ENCODE measurements around the gene COL2A1. TPM values are rescaled to one million over a fixed set of nuclear protein-coding genes. Genes with fewer than 3 reads are reported as not detected.

The COL2A1 gene
- total RNA-seq, 1 experiment from 2014 or later: 0.50 TPM

DNA sequence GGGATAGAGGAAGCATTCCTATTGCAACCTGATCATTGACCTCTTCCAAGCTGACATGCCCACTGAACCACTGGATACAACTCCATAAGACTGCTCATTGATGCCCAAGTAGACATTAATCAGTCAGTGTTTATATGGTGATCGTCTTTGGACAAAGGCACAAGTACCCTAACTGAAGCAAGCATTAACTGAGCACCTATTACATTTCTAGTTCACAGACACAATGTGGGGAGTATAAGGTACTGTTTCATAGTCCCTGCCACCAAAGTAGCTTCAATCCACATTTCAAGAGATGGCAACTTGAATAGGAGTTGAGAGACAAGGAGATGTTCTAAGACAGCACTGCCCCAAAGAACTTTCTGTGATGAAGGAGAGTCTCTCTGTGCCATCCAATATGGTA, 10.9 kb upstream of the COL2A1 start:
- no peak for DNase-seq
- H3K36me3 Mint-ChIP-seq (ENCODE audit: insufficient read depth, unreplicated experiment): no peaks in the 10 kb centered on the region
- CTCF ChIA-PET: no interaction called here
- no peak overlapping the region for H3K27ac Mint-ChIP-seq (ENCODE audit: unreplicated experiment)
- H3K27me3 Mint-ChIP-seq (ENCODE audit: unreplicated experiment): peaks cover 86% of the 10 kb centered on the region
- TF ChIP-seq, protein P1, sequence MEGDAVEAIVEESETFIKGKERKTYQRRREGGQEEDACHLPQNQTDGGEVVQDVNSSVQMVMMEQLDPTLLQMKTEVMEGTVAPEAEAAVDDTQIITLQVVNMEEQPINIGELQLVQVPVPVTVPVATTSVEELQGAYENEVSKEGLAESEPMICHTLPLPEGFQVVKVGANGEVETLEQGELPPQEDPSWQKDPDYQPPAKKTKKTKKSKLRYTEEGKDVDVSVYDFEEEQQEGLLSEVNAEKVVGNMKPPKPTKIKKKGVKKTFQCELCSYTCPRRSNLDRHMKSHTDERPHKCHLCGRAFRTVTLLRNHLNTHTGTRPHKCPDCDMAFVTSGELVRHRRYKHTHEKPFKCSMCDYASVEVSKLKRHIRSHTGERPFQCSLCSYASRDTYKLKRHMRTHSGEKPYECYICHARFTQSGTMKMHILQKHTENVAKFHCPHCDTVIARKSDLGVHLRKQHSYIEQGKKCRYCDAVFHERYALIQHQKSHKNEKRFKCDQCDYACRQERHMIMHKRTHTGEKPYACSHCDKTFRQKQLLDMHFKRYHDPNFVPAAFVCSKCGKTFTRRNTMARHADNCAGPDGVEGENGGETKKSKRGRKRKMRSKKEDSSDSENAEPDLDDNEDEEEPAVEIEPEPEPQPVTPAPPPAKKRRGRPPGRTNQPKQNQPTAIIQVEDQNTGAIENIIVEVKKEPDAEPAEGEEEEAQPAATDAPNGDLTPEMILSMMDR (IDR thresholded peaks at IDR 0.05; ENCODE audit: unreplicated experiment): no peak
- no TSS peak for BruUV-seq (replicated peaks)
- no peak overlapping the region for H3K4me3 Mint-ChIP-seq (ENCODE audit: low read depth, unreplicated experiment)
- H3K4me1 Mint-ChIP-seq (ENCODE audit: low read depth, unreplicated experiment): no peaks in the 10 kb centered on the region
- H3K9me3 Mint-ChIP-seq (ENCODE audit: low read depth, unreplicated experiment): no peaks in the 10 kb centered on the region
- intact Hi-C loops (cut with micrococcal nuclease; ENCODE audit: unreplicated experiment): no loop called here

DNA sequence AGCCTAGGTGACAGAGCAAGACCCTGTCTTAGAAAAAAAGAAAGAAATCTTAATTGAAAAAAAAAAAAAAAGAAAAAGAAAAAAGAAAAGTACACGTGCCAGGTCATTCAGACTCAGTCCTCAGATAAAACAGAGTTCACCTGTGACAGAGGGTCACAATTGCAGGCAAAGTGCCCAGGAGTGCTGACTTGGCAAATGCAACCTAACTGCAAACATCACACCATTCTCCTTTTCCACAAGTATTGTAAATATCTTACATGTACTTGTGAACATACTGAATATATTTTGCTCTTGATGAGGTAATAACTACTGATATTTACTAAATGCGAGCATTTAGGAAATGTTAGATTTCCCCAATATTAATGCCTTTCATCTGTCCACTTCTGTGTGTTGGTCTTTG, 9.0 kb upstream of the COL2A1 start:
- intact Hi-C loops (cut with micrococcal nuclease; ENCODE audit: unreplicated experiment): no loop called here
- no peaks in the 10 kb centered on the region for H3K4me1 Mint-ChIP-seq (ENCODE audit: low read depth, unreplicated experiment)
- no TSS peak for BruUV-seq (replicated peaks)
- TF ChIP-seq, protein P1 (IDR thresholded peaks at IDR 0.05; ENCODE audit: unreplicated experiment): no peak
- no peak for DNase-seq
- H3K36me3 Mint-ChIP-seq (ENCODE audit: insufficient read depth, unreplicated experiment): no peaks in the 10 kb centered on the region
- no peak overlapping the region for H3K27ac Mint-ChIP-seq (ENCODE audit: unreplicated experiment)
- no peaks in the 10 kb centered on the region for H3K9me3 Mint-ChIP-seq (ENCODE audit: low read depth, unreplicated experiment)
- peaks cover 86% of the 10 kb centered on the region for H3K27me3 Mint-ChIP-seq (ENCODE audit: unreplicated experiment)
- H3K4me3 Mint-ChIP-seq (ENCODE audit: low read depth, unreplicated experiment): no peak overlapping the region
- CTCF ChIA-PET: no interaction called here

DNA sequence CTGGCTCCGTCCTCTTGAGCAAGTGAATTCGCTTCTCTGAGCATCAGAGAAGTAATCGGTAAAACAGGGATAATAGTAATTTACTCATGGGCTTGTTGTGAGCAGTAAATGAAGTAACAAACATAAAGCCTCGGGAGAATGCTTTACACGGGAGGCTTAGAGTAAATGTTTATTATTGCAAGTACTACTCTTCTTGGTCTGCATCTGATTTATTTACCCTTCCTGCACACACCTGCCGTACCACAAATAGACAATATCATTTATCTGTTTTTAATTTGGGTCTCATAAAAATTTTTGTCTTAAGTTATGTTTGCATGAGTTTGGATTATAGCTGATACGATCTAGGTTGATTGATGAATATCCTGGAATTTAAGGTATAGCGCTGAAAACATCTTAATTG, 7.8 kb upstream of the COL2A1 start:
- Mint-ChIP-seq H3K4me1 (ENCODE audit: low read depth, unreplicated experiment) (no peaks in the 10 kb centered on the region), H3K9me3 (ENCODE audit: low read depth, unreplicated experiment) (no peaks in the 10 kb centered on the region), H3K4me3 (ENCODE audit: low read depth, unreplicated experiment) (no peak overlapping the region), H3K36me3 (ENCODE audit: insufficient read depth, unreplicated experiment) (no peaks in the 10 kb centered on the region), H3K27me3 (ENCODE audit: unreplicated experiment) (peaks cover 86% of the 10 kb centered on the region), H3K27ac (ENCODE audit: unreplicated experiment) (no peak overlapping the region)
- TF ChIP-seq, protein P1 (IDR thresholded peaks at IDR 0.05; ENCODE audit: unreplicated experiment): no peak
- BruUV-seq (replicated peaks): no TSS peak
- no peak for DNase-seq
- intact Hi-C loops (cut with micrococcal nuclease; ENCODE audit: unreplicated experiment): no loop called here
- CTCF ChIA-PET: interaction anchor here (0.7 kb wide), 1 partner anchor 584 kb away, joined by 4 read pairs; no protein-coding TSS in a partner anchor

DNA sequence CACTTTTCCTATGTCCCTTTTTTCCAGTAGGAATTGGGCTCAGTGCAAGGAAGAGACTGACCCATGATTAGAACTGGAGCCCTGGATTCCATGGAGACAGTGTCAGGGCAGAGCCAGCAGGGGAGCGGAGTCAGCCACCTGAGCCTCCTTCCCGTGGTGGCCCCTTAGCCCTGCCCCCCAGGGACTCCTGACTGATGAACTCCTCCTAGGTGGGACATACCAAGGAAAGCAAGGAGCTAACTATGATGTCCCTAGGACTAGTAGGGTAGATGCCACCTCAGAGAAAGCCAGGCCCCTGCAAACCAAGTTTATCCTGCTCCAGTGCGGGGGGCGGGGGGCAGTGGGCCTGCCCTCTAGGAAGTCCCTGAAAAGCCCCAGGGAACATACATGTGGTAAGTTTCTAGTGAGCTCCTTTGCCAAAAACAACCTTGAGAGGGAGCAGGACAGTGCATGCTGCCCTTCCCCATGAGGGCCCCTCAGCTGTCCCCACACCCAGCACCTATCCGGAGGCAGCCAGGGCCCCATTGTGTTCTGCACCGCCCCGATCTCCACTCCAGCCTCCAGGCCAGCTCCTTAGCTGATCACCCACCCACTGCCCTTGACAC, 6.2 kb upstream of the COL2A1 start:
- TF ChIP-seq, protein P1 (IDR thresholded peaks at IDR 0.05; ENCODE audit: unreplicated experiment): no peak
- no peak overlapping the region for H3K27ac Mint-ChIP-seq (ENCODE audit: unreplicated experiment)
- no TSS peak for BruUV-seq (replicated peaks)

More for the DNA sequence above, 6.2 kb upstream of the COL2A1 start:
- no peak overlapping the region for H3K4me3 Mint-ChIP-seq (ENCODE audit: low read depth, unreplicated experiment)
- no peaks in the 10 kb centered on the region for H3K36me3 Mint-ChIP-seq (ENCODE audit: insufficient read depth, unreplicated experiment)
- intact Hi-C loops (cut with micrococcal nuclease; ENCODE audit: unreplicated experiment): no loop called here
- CTCF ChIA-PET: interaction anchor here (0.7 kb wide), 1 partner anchor 24 kb away, joined by 3 read pairs; no protein-coding TSS in a partner anchor
- no peaks in the 10 kb centered on the region for H3K9me3 Mint-ChIP-seq (ENCODE audit: low read depth, unreplicated experiment)
- no peak for DNase-seq
- peaks cover 98% of the 10 kb centered on the region for H3K27me3 Mint-ChIP-seq (ENCODE audit: unreplicated experiment)
- H3K4me1 Mint-ChIP-seq (ENCODE audit: low read depth, unreplicated experiment): no peaks in the 10 kb centered on the region

Data from Calu3 (cell line).